Activated T-helper 9 cell treated with anti-CD3 and anti-CD28 coated beads, Interleukin-2, amount 50 U/mL, for 16 hours (primary cell): Measurements from ENCODE around the gene MRRF.
A peak's percentile ranks its signal among the peaks of the same experiment; 100 is the strongest.

Source experiments
- DNase-seq: peaks from one replicate; pipeline ENCODE4 v3.0.0-alpha.2; 2020; ENCODE audit warnings: low read depth

Gene MRRF, protein sequence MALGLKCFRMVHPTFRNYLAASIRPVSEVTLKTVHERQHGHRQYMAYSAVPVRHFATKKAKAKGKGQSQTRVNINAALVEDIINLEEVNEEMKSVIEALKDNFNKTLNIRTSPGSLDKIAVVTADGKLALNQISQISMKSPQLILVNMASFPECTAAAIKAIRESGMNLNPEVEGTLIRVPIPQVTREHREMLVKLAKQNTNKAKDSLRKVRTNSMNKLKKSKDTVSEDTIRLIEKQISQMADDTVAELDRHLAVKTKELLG

DNA sequence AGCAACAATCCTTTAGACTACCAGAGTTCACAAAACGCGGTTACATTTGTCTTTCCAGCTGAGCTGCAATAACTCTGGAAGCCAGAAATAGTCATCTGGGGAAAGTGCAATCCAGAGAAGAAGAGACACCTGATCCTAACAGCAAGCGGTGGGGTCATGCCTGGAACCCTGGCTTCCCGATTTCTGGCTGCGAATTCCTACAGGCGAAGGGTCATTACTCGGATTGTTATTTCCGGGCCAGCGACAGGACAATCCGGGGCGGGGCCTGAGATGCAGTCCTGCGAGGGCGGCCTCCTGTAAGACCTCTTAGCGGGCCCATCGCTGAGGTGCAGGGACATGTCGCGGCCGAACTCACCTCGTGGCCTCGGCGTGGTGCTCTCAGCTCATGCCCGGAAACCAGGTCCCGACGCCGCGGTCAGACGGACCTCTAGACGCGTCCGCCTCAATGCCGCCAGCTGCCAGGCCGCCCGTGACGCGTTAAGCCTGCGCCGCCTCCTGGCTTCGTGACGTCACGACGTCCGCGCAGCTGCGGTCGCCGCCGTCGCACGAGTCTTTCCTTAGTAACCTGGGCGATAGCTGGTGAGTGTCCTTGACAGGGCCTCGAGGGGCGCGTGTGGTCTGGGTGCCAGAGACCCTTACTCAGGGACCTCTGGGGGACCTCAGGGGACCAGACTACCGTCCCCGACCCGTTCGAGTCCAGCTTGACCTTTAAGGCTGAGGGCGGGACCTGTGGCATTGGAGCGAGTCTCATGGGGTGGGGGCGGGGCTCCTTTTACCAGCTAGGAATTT, at the start of gene MRRF, which contains the start of gene RBM18:
MRRF (plus strand) TSS at position 523 of the 789 bp plus-strand sequence. CDS start 6,010 bp downstream, outside the sequence.
RBM18 (minus strand) TSS at position 481 of the 789 bp plus-strand sequence. CDS start 3,348 bp downstream, outside the sequence.
- DNase-seq = peak; percentile 81

DNA sequence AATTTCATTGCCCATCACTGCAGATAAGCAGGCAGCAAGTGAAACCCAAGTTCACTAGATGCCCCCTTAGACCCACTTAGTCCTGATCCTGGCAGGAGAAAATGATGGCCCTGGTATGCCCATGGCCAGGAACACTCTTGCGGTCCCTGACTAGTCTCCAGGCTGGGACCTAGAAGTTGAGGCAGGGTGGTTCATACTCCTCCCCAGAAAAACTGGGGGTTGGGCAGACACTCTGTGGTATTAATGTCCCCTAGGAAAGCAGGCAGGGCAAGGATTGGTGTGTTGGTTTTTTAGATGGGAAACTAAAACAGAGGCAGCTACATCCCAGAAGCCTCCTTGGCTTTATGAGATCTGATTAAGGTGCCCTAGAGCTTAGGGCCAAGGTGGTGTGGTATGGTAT, 49.0 kb upstream of the MRRF start:
- DNase-seq = no peak

DNA sequence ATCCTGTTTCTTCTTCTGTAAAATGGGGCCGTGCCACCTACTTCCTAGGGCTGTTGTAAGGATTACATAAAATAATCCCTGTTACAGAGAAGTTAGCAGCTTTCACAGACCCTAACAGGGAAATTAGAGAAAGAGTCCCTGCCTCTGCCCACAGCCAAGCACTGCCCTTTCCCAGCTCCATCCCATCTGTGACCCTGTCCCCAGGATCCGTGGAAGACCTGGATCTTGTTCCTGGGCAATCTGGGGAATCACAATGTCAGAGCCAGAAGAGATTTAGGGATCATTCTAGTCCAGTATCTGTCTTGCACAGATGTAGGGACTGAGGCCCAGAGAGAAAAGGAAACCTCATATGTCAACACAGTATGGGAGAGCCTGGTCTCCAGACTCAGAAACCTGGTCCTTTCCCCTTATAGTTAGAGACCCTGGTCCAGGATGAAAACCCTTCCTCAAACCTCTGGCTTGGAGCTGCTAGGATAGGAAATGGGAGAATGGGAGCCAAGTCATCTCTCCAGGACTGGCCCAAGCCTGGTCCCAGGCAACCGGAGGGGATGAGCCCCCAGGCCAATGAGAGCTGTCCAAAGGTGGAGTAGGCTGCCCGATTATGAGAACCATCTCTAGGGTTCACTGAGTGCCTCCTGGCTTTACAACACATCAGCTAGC, 48.4 kb upstream of the MRRF start:
- no peak for DNase-seq

DNA sequence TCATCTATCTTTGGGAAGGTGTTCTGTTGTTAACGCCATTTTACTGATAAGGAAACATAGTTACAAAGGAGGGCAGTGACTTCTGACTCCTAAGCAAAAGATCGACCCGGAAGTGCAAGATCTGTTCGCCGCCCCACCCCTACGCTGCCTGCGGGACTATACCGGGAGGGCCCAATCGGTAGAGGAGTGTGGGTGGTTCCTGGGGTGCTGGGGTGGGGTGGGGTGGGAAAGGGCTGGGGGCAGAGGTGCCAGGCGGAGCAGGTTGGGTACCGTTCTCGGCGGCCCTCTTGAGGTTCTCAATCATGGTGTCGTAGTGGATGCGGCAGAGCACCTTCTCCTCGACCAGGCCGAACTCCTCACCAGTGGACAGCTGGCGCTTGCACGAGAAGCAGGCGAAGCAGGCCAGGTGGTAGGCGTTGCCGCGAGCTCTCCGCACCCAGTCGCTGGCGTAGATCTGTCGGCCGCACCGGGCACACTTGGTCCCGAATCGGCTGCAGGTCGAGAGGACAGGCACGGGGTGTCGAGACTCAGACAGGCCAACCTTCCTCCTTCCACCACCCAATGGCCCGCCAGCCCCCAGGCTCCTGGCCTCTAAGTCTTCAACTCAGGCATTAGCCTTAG, 47.8 kb upstream of the MRRF start:
- no peak for DNase-seq

DNA sequence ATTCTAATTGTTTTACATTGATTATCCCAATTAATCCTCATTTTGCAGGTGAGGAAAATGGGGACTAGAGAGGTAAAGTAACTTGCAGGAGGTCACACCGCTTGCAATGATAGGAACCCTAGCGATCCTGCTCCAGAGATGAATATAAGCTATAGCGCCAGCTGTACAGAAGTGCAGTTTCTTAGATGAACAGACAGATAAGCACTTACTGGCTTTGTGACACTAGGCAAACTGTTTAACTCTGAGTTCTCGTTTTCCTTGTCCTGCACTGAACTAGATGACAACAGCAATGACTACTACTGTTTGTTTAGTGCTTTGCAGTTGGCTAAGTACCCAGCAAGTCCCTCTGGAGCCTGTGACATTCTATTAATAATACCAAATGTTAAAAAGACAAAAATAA, 47.0 kb upstream of the MRRF start:
- no peak for DNase-seq

DNA sequence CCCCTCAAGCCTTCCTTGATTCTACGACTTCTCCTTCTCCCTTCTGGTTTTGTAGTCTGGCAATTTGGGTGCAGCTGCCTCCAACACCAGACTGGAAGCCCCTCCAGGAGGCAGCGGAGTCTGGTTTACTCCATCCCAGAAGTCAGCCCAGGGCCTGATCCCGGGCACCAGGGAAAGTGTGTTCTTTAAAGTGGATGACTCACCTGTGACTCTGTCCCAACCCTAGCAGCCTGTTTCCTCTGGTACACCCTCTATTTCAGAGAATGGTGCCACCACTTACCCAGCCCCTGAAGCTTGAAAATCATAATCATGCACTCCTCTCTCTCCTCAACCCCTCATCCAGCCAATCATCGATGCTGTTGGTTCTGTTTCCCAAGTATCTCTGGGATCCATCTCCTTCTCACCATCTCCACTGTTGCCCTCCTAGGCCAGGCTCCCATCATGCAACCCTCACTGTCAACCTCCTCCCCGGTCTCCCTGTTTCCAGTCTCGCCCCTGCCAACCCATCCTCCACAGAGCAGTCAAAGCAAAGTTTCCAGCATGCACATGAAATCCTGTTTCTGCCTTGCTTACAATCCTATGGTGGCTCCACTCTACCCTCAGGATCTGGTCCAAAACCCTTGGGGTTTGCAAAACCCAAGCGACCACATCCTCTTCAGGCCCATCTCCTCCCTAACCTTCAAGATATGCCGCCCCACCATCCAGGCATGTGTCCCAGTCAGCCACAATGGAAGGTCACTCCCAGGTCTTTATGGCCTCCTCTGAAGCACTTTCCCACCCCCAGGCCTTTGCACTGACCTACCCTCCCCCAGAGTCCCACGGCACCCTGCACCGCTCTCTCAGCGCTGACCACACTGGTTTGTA, 46.4 kb upstream of the MRRF start:
- DNase-seq = no peak

DNA sequence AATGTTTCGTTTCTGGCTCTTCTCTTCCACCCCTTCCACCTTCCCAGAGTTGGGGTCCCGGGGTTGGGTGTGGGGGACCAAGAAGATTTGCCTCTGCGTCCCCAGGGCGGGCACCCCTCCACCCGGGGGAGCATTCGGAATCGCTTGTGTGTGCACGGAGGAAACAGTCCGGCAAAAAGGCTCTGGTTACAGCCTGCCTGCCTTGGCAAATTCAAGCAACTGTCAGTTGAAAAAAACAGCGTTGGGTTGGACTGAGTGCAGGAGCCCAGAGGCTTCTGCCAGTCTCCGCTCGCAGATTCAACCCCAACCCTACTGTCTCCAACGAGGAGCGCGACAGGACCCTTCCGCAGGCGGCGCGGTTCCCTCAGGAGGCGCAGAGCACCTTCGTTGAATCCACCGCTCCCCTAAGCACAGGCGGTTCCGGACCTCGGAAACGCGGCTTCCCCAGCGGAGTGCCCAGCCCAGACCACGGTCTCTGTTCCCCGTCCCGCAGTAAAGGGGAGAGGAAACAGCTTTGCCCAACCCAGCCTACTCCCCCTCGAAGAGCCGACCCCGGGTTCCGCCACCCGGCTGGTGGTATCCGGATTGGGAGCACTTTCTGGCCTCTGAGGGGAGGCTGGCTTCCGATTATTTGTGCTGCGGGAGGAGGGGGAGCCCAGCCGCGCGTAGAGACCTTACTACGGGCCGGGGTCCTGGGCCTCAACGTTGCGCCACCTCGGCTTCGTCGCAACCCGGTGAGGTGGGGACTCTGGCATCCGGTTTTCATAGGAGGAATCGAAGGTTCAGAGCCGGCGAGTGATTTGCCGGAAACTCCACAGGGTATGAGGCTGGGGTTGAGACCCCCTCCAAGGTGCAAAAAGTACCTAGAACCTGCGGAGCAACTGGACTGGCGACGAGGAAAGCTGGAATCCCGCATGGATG, 45.5 kb upstream of the MRRF start:
- no peak for DNase-seq

DNA sequence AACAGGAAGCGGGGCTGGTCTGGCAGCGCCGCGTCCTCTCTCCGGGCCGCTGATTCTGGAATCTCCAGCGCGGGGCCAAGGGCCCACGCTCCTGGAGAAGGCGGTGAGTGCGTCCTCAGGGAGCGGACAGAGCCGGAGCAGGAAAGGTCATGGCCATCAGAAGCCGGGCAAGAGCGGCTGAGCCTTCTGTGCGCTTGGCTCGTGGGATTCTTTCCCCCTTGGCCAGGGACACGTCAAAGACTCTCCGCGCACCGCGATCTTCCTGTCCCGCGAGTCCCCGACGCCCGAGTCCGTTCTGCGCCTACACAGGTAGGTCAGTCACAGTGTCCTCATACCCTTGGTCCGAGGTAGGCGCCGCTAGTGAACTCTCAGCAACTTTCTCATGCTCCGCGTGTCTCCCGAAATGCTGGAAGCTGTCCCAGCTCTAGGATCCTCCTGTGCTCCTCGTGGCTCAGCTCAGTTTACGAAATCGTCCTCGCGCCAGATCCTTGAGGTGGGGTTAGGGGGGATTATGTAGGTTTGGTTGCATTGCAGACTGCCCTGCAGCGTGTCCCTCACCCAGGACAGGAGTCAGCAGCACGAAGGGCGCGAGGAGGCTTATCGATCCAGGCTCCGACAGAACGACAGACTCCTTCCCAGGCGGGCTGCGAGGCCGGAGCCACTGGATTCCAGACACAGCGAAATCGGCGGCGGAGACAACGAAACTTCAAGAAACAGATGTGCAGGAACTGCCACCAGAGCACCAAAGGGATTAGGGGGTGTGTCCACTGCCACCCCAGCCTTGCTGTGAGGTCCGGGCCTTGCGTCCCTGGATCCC, 44.6 kb upstream of the MRRF start:
- DNase-seq = no peak

DNA sequence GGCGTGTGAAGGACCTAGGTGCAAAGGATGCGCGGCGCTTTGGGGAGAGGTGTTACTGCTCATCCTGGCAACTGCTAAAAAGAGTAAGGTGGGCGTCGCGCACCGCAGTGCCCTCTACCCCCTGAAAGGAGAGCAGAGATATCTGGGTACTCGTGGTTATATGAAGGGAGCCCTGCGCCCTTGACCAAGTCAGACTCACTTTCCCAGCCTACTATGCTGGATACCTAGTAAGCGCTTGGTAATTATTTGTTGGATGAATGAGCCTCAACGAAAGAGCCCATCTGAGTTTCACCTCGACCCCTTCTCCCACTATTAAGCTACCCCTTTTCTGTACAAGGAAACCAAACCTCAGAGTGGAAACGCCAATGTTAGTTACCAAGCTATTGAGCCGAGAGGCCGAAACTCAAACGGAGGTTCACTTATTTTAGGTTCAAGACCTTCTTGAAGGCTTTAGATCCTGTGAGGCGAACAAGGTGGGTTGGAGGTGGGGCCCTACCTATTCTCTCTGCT, 44.0 kb upstream of the MRRF start:
- no peak for DNase-seq

DNA sequence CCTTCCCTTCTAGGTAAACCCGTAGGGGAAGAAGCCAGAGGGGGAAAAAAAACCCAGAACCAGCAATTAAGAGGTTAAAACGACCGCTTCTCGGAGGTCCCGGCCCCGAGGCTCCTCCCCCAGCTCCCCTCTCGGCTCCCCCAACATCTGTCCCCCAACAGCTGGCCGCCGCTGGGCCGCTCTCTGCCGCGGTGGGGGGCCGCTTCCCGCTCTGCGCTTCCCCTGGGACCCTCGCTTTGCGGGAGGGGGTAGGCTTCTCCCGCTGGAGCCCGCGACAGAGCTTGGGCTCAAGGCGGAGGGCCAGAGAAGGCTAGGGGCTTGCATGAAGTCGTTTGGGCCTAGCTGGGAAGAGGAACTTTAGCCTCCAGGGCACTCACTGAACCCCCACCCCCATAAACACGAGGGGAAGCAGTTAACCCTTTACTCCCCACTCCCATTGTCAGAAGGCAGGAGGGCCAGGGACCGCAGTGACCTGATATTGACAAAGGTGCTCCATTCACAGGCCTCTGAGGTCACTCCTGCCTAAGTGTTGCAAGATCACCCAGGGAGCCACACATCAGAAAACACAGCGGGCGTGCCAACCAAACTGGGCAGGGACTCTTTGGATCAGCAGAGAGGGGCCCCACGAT, 43.4 kb upstream of the MRRF start:
- DNase-seq = no peak

DNA sequence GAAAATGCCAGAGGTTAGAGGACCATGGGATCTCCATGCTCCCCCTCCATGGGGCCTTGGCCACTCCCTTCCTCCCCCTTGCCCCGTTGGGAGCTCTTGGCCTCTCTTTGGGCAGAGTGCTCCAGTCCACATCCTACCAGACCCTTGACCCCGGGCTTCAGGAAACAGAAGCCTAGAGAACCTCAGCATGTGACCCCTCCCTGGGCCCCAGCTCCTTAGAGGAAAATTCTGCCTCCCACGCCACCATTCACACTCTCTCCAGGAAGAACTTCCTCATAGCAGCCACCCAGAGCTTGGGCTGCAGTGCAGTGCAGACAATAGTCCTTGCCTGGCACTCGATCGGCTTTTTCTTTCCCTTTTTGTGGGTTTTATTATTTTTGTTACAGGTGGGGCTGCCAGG, 41.9 kb upstream of the MRRF start:
- no peak for DNase-seq

DNA sequence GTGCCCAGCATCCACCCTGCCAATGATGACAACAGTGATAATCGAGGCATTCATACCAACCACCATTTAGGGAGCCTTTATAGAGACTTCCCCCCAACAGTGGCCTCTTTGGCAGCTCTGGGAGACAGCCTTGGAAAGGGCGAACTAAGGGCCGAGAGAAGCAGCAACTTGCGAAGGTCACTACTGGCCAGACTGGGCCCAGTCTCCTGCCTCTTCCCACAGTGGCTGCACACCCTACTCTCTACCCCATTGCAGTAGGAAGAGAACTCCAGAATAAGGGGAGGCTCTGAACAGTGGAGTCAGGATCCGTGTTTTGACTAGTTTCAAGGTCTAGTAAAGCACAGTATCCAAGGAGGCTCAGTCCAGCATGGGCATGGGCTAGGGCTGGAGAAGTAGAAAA, 41.2 kb upstream of the MRRF start:
- no peak for DNase-seq

DNA sequence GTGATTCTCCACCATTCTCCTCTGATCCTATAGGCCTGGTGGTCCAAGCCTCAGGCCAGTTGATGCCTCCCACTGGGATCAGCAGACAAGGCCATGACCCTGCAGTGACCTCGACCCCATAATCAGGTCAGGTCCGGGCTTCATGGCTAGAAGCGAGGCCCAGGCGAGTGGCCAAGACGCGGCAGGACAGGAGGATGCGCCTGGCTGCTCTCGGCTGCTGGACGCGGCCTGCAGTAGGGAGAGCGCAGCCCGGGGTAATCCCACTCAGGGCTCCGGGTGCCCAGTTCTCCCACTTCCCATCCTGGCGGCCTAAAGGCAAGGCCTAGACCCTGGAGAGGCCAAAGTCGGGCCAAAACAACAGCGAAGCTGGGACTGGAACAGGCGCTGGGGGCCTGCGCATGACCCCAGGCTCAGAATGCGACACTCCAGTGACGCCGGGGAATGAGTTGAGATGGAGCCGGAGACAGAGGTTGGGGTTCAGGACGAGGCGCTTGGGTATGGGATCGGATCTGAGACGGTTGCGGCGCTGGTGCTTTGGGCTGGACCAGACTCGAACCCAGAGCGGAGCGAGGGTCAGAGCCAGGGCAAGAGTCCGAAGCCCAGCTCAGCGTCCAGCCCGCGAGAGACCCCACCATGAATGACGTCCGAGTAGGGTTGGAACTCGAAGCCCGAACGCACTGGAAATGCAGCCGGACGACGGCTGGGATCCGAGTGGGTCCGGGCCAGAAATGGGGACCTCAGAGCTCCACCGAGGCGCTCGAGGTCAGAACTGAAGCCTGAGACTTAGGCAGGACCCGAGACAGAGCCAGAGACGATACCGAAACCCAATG, 39.2 kb upstream of the MRRF start:
- DNase-seq = no peak

DNA sequence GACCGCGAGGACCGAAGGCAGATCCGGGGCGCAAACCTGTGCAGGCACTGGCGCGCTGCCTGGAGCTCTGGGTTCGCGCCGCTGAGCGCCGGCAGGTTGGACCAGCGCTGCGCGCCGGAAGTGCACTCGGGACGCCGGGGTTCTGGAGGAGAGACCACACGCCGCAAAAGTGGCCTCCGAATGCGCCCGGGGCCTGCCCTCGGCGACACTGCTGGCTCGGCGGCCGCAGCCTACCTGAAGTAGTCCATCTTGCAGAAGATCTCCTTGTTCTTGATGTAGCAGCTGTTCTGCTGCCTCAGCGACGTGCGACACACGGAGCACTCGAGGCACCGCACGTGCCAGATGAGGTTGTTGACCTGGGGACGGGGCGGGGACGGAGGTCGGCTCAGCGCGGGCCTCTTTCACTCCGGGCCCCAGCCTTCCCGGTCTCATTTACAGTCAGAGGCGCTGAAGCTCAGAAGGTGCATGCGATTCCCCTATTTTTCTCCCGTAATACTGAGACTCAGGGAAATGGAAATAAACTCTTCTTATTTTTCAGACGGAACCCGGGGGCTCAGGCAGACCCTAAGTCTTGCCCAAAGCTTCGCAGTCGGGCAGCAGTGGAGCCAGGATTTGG, 38.4 kb upstream of the MRRF start:
- DNase-seq = no peak

DNA sequence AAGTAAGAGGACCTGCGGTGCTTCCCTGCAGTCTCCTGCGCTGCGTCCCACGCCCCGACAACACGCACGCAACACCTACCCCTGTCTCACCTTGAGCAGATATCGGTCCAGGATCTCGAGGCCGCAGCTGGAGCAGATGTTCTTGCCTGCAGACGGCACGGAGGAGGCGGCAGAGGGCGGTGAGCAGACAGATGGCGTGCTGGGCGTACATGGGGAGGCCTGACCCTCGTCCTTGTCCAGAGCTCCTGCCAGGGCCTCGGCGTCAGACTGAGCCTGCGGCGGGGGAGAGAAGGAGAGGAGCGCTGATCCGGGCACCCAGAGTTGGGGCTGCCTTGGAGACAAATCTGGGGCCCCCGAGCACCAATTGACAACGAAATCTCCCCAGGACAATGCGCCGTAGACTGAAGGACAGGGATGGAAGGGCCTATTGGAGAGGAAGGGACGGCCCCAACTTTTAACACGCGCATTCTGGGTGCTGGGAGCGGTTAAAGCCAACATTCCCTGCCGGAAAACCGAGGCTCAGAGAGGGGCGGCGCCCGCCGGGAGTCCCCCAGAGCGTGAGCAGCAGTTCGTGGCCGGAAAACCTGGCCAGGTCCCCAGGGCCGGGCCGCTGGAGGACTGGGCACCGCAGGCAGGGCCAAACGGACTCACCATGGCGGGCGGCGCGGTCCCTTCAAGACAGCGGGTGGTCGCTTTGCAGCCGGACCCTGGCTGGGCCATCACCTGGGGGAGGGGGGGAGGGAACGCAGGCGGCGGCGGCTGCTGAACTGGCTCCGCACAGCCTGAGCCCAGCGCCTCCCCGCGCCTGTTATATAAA, 37.7 kb upstream of the MRRF start:
- no peak for DNase-seq

DNA sequence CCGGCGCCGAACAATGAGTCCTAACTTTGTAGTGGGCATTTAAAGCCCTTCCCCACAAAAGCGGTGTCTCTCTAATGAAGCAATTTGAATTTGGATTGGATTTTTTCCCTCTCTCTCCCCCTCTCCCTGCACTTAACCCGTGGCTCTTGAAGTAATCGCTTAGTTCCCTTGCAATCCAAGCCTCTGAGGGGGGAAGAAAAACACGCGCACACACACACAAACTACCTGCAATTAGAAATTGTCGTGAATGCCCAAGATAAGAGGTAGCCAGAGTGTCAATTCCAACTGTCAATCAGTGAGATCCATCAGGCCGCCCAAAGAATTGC, 37.1 kb upstream of the MRRF start:
- DNase-seq = no peak

DNA sequence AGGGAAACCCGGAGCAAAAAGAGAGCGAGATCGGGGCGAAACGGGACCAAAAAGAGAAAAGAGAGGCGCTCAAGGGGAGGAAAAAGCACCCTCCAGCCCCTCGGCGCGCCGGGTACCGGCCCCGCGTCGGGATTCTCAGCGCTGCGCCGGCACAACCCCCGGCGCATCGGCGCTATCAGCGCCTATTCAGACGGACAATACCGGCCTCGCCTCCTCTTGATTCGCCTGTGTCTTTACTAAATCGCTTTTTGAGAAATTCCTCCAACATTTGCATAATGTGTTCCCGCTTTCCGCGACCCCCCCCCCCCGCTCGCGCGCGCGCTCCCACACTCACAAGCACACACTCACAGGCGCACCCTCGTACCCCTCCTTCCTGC, 36.5 kb upstream of the MRRF start:
- no peak for DNase-seq
